GM19025 (cell line): ENCODE results near the gene SH2D7.

Experiments
- ATAC-seq: cut with Tn5 transposase; IDR thresholded peaks from one replicate; pipeline ENCODE4 v1.9.1; 2021; ENCODE audit warnings: mild to moderate bottlenecking, low read depth, moderate library complexity; ENCODE audit not compliant: unreplicated experiment

SH2D7 gene

GRCh38 chr15:78076231-78077052 is 15.9 kb upstream of the SH2D7 start:
- no peak for ATAC-seq

DNA sequence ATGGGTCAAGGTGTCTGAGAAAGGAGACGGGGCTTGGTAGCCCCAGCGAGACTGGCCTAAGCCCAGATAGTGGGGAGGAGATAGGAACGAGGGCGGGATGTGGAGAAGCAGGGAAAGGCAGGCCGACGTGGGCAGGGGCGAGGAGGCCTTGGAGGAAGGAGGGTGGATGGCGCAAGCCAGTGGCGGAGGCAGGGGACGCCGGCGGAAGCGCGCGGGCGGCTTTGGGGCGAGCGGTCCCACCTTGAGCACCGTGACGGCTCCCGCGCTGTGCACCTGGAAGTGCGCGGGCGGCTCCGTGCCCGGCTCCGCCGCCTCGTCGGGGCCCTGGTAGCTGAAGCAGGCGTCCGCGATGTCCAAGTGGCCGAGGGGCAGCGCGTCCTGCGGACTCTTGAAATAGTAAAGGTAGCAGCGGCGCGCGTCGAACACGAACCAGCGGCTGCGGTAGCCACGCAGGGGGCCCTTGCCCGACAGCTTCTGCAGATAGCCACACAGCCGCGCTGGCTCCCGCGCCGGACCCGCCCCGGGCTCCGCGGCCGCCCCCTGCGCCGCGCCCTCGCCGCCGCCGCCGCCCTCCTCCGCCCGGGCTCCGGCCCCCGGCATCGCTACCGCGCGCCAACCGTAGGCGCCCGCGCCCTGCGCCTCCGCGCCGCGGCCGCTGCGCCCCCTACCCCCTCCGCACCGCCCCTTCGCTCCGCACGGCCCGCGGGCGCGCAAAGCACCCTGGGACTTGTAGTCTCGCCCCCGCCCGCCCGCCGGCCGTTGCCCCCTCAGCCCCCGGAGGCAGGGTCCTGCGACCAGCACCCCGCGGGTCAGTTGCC is 15.1 kb upstream of the SH2D7 start, which contains the start of gene TBC1D2B:
TSS of gene TBC1D2B (minus strand) at position 659 of the 818 bp plus-strand sequence. CDS start at position 600, 59 bp downstream.
- peak; percentile 74 for ATAC-seq

DNA sequence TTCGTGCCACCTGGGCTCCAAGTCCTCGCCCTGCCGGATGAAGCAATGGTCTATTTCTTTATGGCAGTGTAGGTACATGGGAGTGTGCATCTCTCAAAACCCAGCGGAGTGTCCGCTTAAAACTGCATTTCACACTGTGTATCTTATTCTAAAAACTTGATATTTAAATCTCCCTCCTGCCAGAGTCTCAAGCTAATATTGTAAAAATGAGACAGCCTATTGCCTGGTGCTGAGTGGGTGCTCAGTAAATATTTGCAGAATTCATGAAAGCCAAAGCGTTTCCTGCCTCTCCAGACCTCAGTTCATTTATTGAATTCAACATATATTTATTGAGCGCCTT is 14.5 kb upstream of the SH2D7 start:
- no peak for ATAC-seq

DNA sequence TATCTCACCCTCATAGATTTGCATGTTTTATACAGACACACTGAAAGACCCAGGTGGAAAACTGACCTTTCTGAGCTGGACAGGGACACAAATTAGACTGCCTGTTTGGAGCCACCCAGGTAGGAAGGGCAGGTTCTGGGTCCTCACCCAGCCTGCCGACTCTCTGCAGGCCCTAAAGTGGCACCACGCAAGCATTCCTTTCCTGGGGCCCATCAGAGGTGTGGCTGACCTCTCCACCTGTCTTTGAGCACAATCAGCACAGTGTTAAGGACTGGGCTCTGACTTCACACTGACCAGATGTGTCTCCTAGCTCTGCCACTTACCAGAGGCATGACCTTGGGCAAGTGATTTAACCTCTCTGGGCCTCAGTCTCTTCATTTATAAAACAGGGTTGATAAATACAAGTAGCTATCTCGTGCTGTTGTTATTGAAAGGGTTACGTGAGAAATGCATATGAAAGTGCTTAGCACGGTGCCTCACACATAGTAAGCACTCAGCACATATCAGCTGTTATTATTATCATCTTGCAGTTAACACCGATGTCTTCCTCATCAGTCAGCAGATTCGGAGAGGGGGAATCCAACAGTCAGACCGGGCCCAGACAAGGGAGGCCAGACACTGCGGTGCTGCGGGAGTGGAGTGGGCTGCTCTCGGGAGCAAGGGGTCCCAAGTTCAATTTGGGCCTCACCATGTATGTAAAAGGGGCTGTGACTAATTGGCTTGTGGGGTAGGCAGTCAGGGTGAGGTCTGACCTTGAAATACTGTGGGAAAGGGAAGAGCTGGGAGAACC is 12.9 kb upstream of the SH2D7 start:
- no peak for ATAC-seq

DNA sequence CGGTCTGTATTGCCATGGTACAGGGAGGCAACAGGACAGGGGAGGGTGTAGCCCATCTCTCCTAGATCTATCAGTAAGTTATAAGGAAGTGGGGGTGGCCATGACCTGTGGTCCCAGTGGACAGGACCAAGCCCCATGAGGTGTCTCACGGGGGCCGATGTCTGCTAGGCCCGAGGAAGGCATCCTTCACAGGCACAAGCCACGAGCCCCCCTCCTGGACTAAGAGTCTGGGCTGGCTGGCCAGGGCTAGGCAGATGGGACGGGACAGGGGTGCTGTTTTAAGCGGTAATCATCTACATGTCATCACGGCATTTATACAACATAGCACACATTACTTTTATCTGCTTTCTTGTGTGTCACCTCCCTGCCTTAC is 12.3 kb upstream of the SH2D7 start:
- no peak for ATAC-seq

GRCh38 chr15:78082106-78082742 is 10.1 kb upstream of the SH2D7 start:
- no peak for ATAC-seq

DNA sequence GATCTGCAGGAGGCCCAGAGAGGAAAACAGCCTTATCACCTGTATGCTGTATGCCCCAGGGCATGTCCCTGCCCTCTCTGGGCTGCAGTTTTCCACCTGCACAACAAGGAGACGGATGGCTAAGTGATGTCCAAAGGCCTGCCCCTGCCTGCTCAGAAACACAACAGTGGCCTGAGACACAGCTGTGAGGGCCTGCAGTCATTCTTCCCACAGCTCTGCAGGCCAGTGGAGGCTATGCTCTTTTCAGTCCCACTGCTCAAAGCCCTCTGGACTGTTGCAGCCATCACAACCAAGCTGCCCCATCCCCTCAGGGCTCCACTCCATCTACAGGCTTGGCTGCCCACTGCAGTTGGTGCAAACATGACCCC is 9.6 kb upstream of the SH2D7 start:
- ATAC-seq: no peak

DNA sequence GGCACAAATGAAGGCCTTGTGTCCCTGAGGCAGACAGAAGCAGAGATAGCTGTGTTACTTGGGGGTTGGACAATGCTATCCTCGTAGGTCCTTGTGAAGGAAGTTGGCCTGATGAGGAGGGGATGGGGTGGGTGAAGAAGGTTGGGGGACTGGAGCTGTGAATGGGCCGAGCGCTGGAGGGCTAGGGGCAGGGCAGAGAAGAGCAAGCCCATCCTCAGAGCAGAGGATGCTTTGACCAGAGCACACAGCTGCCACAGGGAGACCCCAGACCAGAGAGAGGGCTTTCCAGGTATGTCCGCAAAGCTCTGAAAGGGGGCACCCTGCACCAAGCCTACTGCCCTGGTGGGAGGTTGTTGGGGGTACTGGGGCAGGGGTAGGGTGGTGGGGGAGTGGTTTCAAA is 9.2 kb upstream of the SH2D7 start:
- no peak for ATAC-seq

GRCh38 chr15:78083687-78084448 is 8.5 kb upstream of the SH2D7 start:
- ATAC-seq: peak; percentile 51

DNA sequence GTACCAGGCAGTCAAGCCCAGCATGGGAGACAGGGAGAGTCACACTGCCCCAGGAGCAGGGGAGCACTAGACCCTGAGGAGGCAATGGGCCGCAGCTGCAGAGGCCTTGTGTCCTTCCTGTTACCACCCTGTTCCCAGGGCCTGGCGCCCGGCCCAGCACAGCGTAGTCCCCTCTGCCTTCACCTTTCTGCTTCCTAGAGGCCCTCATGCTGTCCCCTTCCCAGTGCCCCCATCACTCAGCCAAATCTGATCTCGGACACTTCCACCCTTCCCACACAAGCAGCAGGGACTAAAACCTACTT is 8.0 kb upstream of the SH2D7 start:
- ATAC-seq: no peak

- no peak for ATAC-seq
Measured at GRCh38 chr15:78085928-78086327, 6.4 kb upstream of the SH2D7 start.

DNA sequence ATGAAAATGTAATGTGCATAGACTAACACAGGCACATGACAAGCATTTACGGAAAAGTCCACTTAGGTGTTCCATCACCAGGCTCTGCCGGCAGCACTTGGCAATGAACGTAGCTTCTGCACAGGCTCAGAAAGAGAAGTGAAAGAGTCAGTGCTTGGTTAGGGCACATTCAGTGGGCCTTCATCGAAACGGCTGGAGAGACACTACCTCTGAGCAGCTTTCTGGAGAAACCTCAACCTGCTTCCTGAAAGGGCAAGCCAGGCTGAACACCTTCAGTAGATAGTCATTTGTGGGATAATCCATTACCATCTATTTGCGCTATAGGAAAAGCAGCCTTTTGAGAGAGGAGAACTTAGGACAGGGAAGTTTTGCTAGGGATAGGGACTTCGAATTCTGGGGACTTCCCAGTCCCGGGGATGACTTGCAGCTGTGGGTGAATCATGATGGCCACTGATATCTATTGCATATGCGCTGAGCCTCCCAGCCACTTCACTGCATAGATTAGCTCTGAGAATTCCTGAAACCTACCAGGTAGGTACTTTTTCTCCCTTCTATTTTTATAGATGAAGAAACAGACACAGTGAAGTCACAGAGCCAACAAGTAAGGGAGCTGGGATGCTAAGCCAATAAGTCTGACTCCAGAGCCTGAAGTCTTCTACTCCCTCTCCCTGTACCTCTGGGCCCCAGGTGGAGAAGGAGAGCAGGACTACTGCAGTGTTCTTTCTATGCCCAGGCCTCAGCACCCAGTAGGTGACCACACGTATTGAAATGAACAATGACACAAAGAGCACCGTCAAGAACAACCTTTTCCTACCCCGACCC is 4.2 kb upstream of the SH2D7 start:
- ATAC-seq: peak; percentile 54

GRCh38 chr15:78088773-78089080 is 3.6 kb upstream of the SH2D7 start:
- no peak for ATAC-seq

GRCh38 chr15:78090422-78091063 is 1.8 kb upstream of the SH2D7 start:
- no peak for ATAC-seq

- no peak for ATAC-seq
Measured at GRCh38 chr15:78093242-78094020, 1.1 kb downstream of the SH2D7 start.

- ATAC-seq: no peak
Measured at GRCh38 chr15:78097667-78098066, 5.3 kb downstream of the SH2D7 start.

GRCh38 chr15:78098131-78098755 is 5.9 kb downstream of the SH2D7 start:
- ATAC-seq: no peak

GRCh38 chr15:78100886-78101285 is 8.5 kb downstream of the SH2D7 start:
- ATAC-seq: no peak
